H54 (cell line): ENCODE measurements around the gene LY6G6C.
A peak's percentile ranks its signal among the peaks of the same experiment; 100 is the strongest.

Experiments
- DNase-seq: peaks from one replicate; pipeline ENCODE4 v3.0.0; 2011; ENCODE audit warnings: low spot score, mixed read lengths; ENCODE audit not compliant: insufficient read length
- FAIRE-seq: peaks from 3 replicates; lab custom pipeline; 2011; peaks lifted over from hg19 to GRCh38; lab: Jason Lieb, UNC
- POLR2A ChIP-seq: IDR thresholded peaks from 2 replicates; pipeline ENCODE4 v1.6.1; 2011; ENCODE audit warnings: low read depth, mild to moderate bottlenecking, low read length

LY6G6C gene

GRCh38 chr6:31687321-31687720, 34.2 kb downstream of the LY6G6C start:
- TF ChIP-seq POLR2A: no peak
- FAIRE-seq: no peak
- DNase-seq: no peak

GRCh38 chr6:31686483-31686882, 35.1 kb downstream of the LY6G6C start:
- FAIRE-seq: no peak
- TF ChIP-seq POLR2A: no peak
- DNase-seq: no peak

DNA sequence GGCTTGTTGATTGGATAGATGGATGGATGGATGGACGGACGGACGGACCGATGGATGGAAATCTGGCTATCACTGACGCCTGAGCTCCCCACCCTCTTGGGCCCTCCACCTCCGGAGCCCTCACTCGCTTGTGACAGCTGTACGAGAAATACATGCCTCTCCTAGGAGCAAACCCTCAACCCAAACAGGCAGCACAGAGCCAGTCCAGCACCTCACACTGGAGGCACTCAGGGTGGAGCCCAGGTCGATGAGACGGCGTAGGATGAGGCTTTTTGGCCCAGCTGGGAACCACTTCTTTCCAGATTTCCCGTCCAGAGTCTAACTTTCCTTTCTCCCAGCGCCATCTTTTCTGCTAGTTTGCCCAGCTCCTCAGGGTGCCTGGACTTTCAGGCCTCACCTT, 38.0 kb downstream of the LY6G6C start:
- DNase-seq (no peak), FAIRE-seq (no peak)
- TF ChIP-seq POLR2A: no peak

DNA sequence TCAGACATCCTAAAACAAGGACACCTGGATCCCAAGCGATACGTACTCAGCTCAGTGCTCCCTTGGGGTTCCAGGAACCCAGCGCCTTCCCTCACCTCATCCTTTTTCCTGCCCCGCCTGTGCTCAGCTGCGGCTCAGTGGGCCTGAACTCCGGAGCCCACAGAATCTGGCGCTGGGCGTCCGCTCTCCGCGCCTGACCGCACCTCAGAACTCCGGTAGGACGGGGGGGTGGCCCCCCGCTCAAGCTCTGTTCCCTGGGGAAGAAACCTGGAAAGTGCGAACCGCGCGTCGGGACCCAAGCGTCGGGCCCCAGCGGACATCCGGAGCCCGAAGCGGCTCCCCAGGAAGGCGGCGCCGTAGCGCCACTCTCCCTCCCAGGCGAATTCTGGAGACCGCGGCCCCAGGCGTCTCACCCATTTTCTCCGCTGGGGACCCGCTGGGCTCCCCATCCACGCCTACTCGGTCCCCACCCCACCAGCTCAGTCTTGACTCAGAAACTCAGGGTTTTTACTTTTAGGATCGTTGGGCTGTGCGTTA, 40.3 kb downstream of the LY6G6C start:
- DNase-seq (no peak), FAIRE-seq (no peak)
- TF ChIP-seq POLR2A: no peak

DNA sequence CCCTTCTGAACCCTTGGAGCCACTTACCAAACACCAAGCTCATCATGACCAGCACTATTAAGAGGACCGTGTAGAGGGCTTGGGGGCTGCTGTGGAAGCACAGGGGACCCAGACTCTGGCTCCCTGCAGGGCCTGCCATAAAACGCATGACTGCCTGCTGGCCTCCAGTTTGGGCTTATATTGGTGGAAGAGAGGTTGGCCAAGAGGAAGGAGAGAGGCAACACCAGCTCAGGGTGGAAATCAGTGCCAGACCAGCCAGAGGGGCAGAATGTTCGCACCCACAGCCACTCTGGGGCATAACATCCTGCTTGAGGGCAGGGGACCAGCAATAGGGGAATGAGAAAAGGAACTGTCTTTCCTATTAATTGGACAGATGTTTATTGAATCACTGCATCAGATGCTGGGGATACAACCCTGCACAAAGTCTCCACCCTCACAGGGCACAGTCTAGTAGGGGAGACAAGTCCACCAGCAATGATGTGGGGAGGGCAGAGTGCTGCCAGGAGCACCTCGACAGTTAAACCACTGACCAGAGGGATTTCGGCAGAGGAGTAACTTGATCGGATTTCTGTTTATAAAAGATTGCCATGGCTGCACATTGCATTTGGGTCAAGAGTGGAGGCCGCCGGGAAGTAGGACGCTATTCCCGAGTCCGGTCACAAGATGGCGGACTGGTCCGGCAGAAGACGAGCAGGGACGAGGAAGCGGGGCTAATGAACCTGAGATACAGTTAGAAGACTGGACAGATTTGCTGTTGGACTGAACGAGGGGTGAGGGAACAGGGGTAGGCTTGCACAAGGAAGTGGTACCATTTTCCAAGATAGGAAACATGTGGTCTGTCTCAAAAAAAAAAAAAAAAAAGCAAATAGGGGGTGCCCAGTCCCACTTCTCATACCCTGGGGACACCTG, 41.1 kb downstream of the LY6G6C start, which contains the start of gene LY6G5C:
Gene LY6G5C (minus strand): TSS at position 842 of the 909 bp plus-strand sequence. CDS start 694 bp downstream, at position 148.
- TF ChIP-seq POLR2A: no peak
- peak; percentile 20 for FAIRE-seq

DNA sequence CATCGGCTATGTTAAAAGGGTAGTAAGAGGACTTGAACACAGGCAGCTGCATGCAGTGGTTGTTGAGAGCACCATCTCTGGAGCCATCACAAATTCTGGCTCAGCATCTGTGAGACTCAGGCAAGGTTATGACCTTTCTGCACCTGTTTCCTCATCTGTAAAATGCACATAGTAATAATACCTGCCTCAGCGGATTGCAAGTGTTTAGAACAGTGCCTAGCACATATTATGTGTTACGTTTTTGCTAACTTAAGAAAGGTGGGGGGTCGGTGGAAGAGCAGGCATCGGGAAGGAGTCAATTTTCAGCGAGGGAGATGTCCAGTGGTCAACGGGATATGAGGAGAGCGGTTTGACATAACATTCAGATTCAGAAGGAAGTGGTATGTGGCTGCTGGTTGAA, 43.6 kb downstream of the LY6G6C start:
- FAIRE-seq: no peak
- no peak for TF ChIP-seq POLR2A

More for the DNA sequence above, 41.1 kb downstream of the LY6G6C start, which contains the start of gene LY6G5C:
- DNase-seq: peak; percentile 69

GRCh38 chr6:31676904-31677303, 44.6 kb downstream of the LY6G6C start:
- no peak for FAIRE-seq
- no peak for DNase-seq
- no peak for TF ChIP-seq POLR2A

More for the DNA sequence above, 43.6 kb downstream of the LY6G6C start:
- no peak for DNase-seq

DNA sequence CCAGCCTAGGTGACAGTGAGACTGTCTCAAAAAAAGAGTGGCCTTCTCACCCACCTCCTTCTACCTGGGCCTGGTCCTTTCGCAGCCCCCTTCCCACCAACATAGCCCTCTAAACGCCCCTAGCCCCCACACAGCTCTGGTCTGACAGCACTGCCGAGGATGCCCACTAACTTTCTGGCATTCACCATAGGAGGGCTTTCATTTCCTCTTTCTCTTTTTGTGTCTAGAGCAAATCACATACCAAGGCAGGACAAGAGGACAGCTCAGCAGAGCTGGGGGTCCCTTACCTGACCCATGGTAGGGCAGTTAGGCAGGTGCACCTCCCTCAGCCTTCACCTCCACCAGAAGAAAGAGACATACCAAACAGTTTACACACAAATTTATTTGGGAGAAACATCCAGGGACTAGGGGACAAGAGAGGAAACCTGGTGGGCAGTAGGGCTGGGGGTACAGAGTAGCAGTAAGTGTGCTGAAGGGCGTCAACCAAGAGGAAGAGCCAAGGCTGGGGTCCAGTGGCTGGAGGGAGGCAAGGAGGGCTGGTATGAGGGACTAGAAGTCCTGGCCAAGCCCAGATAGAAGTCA, 45.1 kb downstream of the LY6G6C start:
- no peak for FAIRE-seq
- DNase-seq: no peak
- TF ChIP-seq POLR2A: no peak

- TF ChIP-seq POLR2A: no peak
- no peak for DNase-seq
- no peak for FAIRE-seq
These were observed 51.9 kb downstream of the LY6G6C start, which contains the start of gene LY6G5B for GRCh38 chr6:31669676-31670075. Gene LY6G5B, plus strand, starts transcription at chr6:31669976. Its CDS starts 975 bp downstream, at chr6:31670951.
